Measurements from ENCODE around the gene CLEC11A.

Gene CLEC11A, protein sequence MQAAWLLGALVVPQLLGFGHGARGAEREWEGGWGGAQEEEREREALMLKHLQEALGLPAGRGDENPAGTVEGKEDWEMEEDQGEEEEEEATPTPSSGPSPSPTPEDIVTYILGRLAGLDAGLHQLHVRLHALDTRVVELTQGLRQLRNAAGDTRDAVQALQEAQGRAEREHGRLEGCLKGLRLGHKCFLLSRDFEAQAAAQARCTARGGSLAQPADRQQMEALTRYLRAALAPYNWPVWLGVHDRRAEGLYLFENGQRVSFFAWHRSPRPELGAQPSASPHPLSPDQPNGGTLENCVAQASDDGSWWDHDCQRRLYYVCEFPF

DNA sequence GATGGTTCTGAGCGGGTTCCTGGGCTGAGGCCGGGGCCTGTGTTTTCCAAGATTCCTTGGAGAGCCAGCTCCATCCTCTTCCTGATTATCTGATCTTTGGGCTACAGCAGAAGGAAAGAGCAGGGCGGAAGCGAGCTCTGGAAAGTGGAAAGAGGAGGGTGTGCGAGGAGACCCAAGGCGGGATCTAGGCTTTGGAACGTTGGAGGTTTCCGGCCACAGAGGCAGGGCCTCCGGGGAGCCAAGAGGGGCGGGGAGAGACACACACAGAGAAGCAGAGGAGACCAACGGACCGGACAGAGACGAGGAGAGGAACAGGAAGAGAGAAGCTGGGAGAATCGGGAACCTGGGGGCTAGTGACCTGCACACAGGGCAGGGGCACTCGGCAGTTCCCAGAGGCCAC lies at the start of gene CLEC11A:
Gene CLEC11A (plus strand): TSS at position 296 of the 400 bp plus-strand sequence. CDS start 162 bp downstream, outside the sequence.
- peaks cover 30 to 48% of the 10 kb centered on the region in 2 donors for H3K4me1 Mint-ChIP-seq
- peaks cover 6% of the 10 kb centered on the region in 2 donors for H3K36me3 Mint-ChIP-seq
- DNase-seq (no peak), ATAC-seq (replicated peaks) (no peak)
- H3K27ac Mint-ChIP-seq, result peak within 1 kb of the TSS; percentile 16
- H3K4me3 Mint-ChIP-seq, result peak within 1 kb of the TSS; percentile 90 to 95
- peaks cover 3 to 4% of the 10 kb centered on the region in 2 donors for H3K9me3 Mint-ChIP-seq
- peaks cover 70 to 79% of the 10 kb centered on the region in 2 donors for H3K27me3 Mint-ChIP-seq

DNA sequence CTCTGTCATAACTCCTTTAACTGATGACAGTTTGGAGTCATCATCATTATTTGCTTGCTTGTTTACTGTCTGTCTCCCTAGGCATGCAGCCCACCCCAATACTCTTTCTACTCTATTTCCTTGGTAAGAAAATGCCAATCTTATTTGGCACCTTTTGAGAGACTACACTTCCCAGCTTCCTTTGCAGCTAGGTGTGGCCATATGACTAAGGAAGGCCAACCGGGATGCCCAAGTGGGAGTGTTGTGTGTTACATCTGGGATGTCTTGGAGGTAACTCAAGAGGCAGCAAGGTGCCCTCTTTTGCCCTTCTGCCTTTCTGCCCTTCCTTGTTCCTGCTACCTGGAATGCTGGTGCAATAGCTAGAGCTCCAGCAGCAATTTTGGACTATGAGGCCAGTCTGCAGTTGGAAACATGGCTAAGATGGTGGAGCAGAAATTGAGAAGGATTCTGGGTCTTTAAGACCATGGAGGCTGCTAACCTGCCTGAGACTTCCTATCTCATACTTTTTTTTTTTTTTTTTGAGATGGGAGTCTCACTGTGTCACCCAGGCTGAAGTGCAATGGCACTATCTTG lies 46.5 kb upstream of the CLEC11A start:
- Mint-ChIP-seq H3K9me3 (peaks cover 7 to 14% of the 10 kb centered on the region in 2 donors), H3K36me3 (peaks cover 8 to 12% of the 10 kb centered on the region in 2 donors), H3K4me1 (peaks cover 20 to 29% of the 10 kb centered on the region in 2 donors), H3K27ac (no peak overlapping the region), H3K4me3 (no peak overlapping the region), H3K27me3 (peaks cover 35 to 54% of the 10 kb centered on the region in 2 donors)
- ATAC-seq (replicated peaks) (no peak), DNase-seq (no peak)

DNA sequence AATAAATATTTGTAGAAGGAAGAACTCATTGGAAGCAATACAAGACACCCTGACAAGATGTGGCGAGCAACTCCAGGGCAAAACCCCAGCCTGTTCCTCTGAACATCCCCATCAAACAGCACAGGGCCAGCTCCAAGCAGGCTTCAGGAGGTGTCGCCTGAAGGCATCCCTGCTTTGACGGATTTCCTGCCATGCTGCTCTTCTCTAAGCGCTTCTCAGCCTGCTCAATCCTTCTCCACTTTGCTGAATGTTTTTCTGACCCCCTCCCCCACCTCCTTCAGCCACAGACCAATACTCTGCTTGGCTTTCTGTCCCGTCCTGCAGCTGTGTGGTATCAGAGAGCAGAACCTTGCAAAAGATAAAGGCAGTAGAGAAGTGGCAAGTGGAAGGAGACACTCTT lies 45.5 kb upstream of the CLEC11A start:
- peaks cover 8 to 12% of the 10 kb centered on the region in 2 donors for H3K36me3 Mint-ChIP-seq
- H3K4me1 Mint-ChIP-seq, result peaks cover 20 to 29% of the 10 kb centered on the region in 2 donors
- ATAC-seq (replicated peaks) (no peak), DNase-seq (no peak)
- H3K27me3 Mint-ChIP-seq, result peaks cover 34 to 47% of the 10 kb centered on the region in 2 donors
- peak overlapping the region; percentile 26 for H3K27ac Mint-ChIP-seq
- peaks cover 7 to 14% of the 10 kb centered on the region in 2 donors for H3K9me3 Mint-ChIP-seq
- no peak overlapping the region for H3K4me3 Mint-ChIP-seq

DNA sequence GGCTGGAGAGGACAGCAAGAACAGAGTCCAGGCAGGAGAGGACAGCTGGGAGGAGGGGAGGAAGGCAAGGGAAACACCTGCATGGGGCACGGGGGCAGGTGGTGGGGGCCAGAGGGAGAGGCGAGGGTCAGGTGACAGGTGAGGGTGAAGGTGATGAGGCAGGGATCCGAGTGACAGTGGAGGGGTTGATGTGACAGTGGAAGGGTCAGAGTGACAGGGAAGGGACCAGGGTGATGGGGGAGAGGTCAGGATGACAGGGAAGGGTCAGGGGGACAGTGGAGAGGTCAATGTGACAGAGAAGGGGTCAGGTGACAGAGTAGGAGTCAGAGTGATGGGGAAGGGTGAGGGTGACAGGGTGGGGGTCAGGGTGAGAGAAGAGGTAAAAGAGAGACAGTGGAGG lies 44.8 kb upstream of the CLEC11A start:
- Mint-ChIP-seq H3K4me1 (peaks cover 19 to 24% of the 10 kb centered on the region in 2 donors), H3K27me3 (peaks cover 27 to 40% of the 10 kb centered on the region in 2 donors), H3K27ac (peak overlapping the region; percentile 77), H3K36me3 (peaks cover 8 to 12% of the 10 kb centered on the region in 2 donors), H3K9me3 (peaks cover 7 to 14% of the 10 kb centered on the region in 2 donors), H3K4me3 (no peak overlapping the region)
- DNase-seq (no peak), ATAC-seq (replicated peaks) (no peak)

DNA sequence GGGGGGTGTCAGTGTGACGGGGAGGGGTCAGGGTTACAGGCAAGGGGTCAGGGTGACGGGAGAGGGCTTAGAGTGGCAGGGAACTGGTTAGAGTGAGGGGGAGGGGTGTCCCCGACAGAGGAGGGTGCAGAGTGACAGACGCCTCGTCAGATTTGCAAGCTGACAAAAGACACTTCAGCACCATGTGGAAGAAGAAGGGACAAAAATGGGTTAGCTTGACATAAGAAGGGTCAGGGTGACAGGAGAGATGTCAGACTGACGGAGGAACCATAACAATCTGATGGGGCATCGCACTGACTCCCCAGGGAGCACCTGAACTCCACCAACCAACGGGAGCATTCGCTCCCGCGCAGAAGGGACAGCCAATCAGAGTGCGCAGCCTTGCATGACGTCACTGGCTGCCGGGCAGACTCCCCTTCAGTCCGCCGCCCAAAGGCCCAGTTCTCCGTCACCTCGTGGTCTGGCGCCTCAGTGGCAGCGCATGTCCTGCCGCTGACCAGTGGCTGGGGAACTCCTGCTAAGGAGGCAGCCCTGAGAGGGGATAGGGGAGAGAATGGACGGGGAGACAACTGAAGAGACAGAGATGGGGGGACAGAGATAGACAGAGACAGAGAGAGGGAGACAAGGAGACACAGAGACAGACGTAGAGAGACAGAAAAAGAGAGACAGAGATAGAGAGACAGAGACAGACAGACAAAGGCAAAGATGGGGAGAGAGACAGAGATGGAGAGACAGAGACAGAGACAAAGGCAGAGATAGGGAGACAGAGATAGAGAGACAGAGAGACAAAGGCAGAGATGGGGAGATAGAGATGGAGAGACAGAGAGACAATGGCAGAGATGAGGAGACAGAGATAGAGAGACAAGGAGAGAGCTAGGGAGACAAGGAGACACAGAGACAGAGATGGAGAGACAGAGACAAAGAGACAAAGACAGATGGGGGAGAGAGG lies 43.7 kb upstream of the CLEC11A start:
- H3K27ac Mint-ChIP-seq, result peak overlapping the region; percentile 97
- H3K27me3 Mint-ChIP-seq, result peaks cover 24 to 38% of the 10 kb centered on the region in 2 donors
- H3K4me3 Mint-ChIP-seq, result peak overlapping the region; percentile 57 to 72
- ATAC-seq (replicated peaks) (peak; percentile 98 to 99), DNase-seq (peak; percentile 92)
- peaks cover 7 to 14% of the 10 kb centered on the region in 2 donors for H3K9me3 Mint-ChIP-seq
- peaks cover 19 to 22% of the 10 kb centered on the region in 2 donors for H3K4me1 Mint-ChIP-seq
- peaks cover 8 to 15% of the 10 kb centered on the region in 2 donors for H3K36me3 Mint-ChIP-seq

DNA sequence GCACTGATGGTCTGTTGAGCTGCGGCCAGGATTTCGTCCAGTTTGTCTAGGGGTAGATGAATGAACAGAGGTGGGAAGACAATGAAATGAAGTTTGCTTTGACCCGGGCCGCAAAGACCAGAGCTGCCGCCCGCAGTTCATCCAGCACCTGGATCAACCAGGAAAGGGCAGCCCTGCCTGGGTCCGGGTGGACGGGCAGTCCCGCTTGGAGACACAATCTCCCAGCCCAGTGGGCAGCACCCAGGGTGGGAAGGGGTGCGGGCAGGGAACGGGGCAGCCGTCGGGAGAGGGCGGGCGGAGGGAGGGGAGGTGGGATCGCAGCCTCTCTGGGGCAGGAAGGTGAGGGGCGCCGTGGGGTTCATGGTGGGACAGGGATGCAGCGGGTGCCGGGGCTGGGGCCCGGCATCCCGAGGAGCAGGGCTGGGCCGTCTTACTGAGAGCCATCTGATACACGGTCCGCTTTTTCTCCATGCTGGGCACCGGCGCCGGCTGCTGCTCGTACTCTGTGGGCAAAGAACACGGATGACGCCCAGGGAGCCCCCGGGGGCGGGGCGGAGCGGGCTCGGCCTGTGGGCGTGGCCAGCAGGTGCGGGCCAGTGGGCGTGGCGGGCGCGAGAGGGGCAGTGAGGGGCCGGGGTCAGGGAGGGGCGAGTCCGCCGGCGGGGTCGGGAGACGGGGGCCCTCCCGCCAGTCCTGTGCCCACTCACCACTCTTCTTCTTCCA lies 36.7 kb upstream of the CLEC11A start:
- Mint-ChIP-seq H3K4me1 (peaks cover 0 to 6% of the 10 kb centered on the region in 2 donors), H3K4me3 (no peak overlapping the region), H3K27ac (no peak overlapping the region), H3K9me3 (no peaks in the 10 kb centered on the region), H3K36me3 (peaks cover 0 to 3% of the 10 kb centered on the region in 2 donors), H3K27me3 (peaks cover 43 to 44% of the 10 kb centered on the region in 2 donors)
- no peak for DNase-seq
- ATAC-seq (replicated peaks), result no peak

DNA sequence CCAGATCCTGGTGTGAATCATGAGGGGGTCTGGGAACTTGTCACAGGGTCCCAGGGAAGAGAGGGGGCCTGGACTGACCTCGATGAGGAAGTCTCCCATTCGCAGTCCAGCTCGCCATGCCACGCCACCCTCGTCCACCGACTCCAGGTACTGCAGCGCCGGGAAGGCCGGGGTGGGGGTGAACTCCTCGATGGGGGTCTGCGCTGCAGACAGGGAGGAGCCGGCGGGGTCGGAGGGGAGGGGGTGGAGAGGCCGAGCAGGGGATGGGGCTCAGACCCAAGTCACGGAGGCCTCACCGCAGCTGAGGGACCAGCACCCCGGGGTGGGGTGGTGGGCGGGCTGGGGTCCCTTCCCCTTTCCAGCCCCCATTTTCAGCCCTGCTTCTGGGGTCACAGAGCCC lies 34.4 kb upstream of the CLEC11A start:
- no peak overlapping the region for H3K4me3 Mint-ChIP-seq
- H3K27ac Mint-ChIP-seq, result no peak overlapping the region
- DNase-seq, result no peak
- H3K9me3 Mint-ChIP-seq, result no peaks in the 10 kb centered on the region
- peaks cover 0 to 2% of the 10 kb centered on the region in 2 donors for H3K36me3 Mint-ChIP-seq
- no peak for ATAC-seq (replicated peaks)
- peaks cover 53 to 65% of the 10 kb centered on the region in 2 donors for H3K27me3 Mint-ChIP-seq
- peaks cover 4 to 6% of the 10 kb centered on the region in 2 donors for H3K4me1 Mint-ChIP-seq

DNA sequence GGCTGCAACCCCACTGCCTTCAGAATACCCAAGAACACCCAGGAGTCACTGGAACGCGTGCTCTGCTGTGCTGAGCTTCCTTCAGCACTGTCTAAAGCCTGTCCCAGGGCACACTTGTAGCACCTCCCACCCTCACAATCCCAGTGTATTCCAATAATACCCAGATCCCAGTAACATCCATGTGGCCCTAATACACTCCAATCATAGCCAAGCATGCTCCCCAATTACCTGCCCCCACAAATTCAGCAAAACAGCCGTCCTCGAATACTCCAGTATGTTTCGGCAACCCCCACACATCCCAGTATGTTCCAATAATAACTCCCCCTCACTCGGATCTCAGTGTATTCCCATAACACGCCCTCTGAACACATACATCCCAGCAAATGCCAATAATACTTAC lies 32.7 kb upstream of the CLEC11A start:
- no peak for DNase-seq
- Mint-ChIP-seq H3K9me3 (no peaks in the 10 kb centered on the region), H3K4me1 (peaks cover 9 to 11% of the 10 kb centered on the region in 2 donors), H3K27me3 (peaks cover 51 to 63% of the 10 kb centered on the region in 2 donors), H3K4me3 (no peak overlapping the region), H3K27ac (no peak overlapping the region), H3K36me3 (no peaks in the 10 kb centered on the region)
- no peak for ATAC-seq (replicated peaks)

DNA sequence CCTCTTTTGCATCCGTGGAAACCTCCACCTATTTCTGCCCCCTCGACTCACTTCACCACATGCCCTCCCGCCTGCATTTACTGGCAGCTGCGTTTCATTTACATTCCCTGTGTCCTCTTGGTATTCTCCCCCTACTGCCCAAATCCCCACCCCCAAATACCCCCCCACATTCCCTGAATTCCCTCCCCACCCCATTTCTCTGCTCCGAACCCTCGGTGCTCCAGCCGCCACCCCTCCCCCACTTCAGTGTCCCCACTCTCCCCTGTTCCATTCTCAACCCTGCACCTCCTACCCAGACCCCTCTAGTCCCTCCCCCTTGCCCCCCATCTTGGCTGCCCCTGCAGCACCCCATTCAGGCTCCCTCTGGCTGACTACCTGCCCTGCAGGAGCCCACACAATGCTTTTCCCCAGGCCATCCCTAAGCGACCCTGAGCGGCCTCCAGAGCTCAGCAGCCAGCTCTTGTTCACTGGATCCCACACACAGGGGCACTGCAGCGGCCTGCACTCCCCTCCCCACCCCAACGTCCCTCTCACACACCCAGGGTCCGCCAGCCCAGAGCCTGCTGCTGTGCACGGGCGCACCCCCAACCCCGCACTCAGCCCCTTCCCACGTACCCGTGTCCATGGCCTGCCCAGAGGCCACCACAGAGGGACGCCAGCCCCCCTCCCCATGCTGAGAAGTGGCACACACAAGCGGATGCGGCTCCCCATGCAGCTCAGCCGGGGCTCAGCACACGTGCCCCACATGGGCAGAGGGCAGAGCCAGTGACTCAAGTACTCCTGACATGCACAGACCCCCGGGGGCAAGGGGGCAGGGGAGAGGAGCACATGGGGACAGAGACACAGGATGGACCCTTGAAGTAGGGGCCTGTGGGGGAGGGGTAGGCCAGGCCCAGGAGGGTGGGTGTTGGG lies 29.8 kb upstream of the CLEC11A start:
- no peak for ATAC-seq (replicated peaks)
- H3K9me3 Mint-ChIP-seq, result no peaks in the 10 kb centered on the region
- H3K4me1 Mint-ChIP-seq, result peaks cover 5 to 11% of the 10 kb centered on the region in 2 donors
- H3K27ac Mint-ChIP-seq, result no peak overlapping the region
- no peak overlapping the region for H3K4me3 Mint-ChIP-seq
- peaks cover 66 to 81% of the 10 kb centered on the region in 2 donors for H3K27me3 Mint-ChIP-seq
- H3K36me3 Mint-ChIP-seq, result no peaks in the 10 kb centered on the region
- DNase-seq, result no peak

DNA sequence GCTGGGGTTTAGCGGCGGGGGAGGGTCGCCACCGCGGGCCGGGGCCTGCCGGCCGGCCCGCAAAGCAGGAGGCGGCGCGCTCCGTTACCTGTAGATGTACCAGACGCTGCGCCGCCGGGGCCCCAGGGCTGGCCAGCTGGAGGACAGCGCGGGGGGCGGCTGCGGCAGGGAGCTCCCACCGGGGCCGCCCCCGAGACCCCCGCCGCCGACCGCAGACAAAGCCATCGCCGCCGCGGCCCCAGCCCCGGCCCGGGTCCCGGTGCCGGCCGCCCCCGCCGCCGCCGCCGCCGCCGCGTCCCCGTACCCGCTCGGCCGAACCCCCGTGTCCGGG lies 28.4 kb upstream of the CLEC11A start:
- H3K4me3 Mint-ChIP-seq, result no peak overlapping the region
- no peak overlapping the region for H3K27ac Mint-ChIP-seq
- no peaks in the 10 kb centered on the region for H3K9me3 Mint-ChIP-seq
- DNase-seq, result no peak
- no peak for ATAC-seq (replicated peaks)
- H3K27me3 Mint-ChIP-seq, result peaks cover 72 to 88% of the 10 kb centered on the region in 2 donors
- no peaks in the 10 kb centered on the region for H3K36me3 Mint-ChIP-seq
- peaks cover 5 to 11% of the 10 kb centered on the region in 2 donors for H3K4me1 Mint-ChIP-seq

DNA sequence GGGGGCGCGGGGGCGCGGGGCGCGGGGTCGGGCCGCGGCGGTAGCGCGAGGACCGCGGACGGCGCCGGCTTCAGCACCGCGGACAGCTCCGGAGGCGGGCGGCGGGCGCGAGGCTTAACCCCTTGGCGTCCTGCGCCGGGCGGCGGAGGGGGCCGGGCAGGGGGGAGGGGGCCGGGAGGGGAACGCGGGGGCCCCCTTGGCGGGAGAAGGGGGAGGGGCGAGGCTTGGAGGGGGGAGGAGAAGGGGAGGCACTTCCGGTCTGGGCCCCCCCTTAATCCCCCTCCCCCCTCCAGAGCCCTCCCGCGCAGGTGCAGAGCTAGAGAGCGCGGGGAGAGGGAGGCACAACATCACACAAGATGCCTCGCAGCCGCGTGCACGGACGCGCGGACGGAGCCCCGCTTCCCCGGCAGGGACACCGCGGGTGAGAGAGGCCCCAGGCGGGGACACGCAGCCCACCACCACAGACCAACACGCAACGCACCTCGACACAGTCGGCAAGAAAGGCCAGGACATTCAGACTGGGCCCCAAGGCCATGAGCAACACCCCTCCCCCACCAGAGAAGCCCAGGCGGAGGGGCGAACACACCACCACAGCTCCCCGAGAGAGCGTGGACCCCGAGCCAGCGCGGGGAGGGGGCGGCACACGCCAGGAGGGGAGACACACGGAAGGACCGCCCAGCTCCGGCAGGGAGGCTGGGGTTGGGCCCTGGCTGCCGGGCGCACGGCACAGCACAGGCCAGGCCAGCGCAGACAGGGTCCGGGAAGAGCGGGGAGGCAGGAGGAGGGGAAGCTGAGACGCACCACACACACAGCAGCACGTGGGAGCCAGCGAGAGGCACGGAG lies 27.7 kb upstream of the CLEC11A start:
- Mint-ChIP-seq H3K27me3 (peaks cover 75 to 91% of the 10 kb centered on the region in 2 donors), H3K4me1 (peaks cover 5 to 11% of the 10 kb centered on the region in 2 donors), H3K36me3 (no peaks in the 10 kb centered on the region), H3K9me3 (no peaks in the 10 kb centered on the region), H3K4me3 (no peak overlapping the region), H3K27ac (no peak overlapping the region)
- DNase-seq (no peak), ATAC-seq (replicated peaks) (no peak)

DNA sequence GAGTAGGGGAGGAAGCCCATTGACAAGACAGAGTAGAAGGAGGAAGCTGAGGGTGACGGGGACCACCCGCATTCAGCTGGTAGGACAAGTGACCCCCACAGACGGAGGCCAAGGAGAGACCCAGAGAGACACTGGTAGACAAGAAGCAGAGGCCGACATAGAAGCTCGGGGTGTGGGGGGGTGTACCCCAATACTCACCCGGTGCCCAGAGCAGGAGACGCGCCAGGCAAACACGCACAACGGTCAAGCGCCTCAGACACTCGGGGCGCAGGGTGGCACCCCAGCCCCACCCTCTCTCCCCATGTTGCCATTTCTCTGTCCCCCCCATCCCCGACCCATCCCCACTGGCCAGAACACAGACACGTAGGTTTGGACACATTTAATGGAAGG lies 27.1 kb upstream of the CLEC11A start:
- Mint-ChIP-seq H3K9me3 (no peaks in the 10 kb centered on the region), H3K4me3 (no peak overlapping the region), H3K27ac (no peak overlapping the region), H3K4me1 (peaks cover 5 to 11% of the 10 kb centered on the region in 2 donors), H3K36me3 (no peaks in the 10 kb centered on the region), H3K27me3 (peaks cover 69 to 89% of the 10 kb centered on the region in 2 donors)
- ATAC-seq (replicated peaks) (no peak), DNase-seq (no peak)

All from stimulated activated naive B cell treated with anti-CD40 and anti-IgM and Interleukin-4, amounts not matched to agents 10 μg/mL and 1 μg/mL and 100 μg/mL, for 72 hours (primary cell).